Activated CD8-positive, alpha-beta memory T cell treated with anti-CD3 and anti-CD28 coated beads, Interleukin-2, amount 50 U/mL, for 1 hour (primary cell): ENCODE measurements around the gene CS.
"Not testable (repeated sequence)": the region's sequence is repeated elsewhere in the genome, so short reads cannot be mapped to it uniquely, and the experiment has no call there.

ENCODE experiments used
- DNase-seq: peaks from one replicate; pipeline ENCODE4 v3.0.0-alpha.2; 2020; ENCODE audit errors: extremely low read depth

CS gene

GRCh38 chr12:56280849-56281248 is 19.3 kb downstream of the CS start:
- DNase-seq = no peak

GRCh38 chr12:56278905-56279304 is 21.2 kb downstream of the CS start:
- no peak for DNase-seq

- DNase-seq = no peak
Observed at GRCh38 chr12:56274299-56274698, 25.8 kb downstream of the CS start.

GRCh38 chr12:56272468-56272867 is 27.7 kb downstream of the CS start:
- DNase-seq = not testable (repeated sequence)

- DNase-seq = no peak
Observed at GRCh38 chr12:56271031-56271430, 29.1 kb downstream of the CS start.

- DNase-seq = no peak
Observed at GRCh38 chr12:56267443-56268071, 32.6 kb downstream of the CS start.

- DNase-seq = peak; percentile 79
Observed at GRCh38 chr12:56266693-56267442, 33.3 kb downstream of the CS start, which contains the start of gene COQ10A. Gene COQ10A (plus strand): TSS chr12:56266942. CDS start chr12:56267119, 177 bp downstream.

GRCh38 chr12:56266068-56266692 is 34.0 kb downstream of the CS start:
- not testable (repeated sequence) for DNase-seq

- DNase-seq = not testable (repeated sequence)
Observed at GRCh38 chr12:56262955-56263354, 37.2 kb downstream of the CS start.

GRCh38 chr12:56261503-56262232 is 38.5 kb downstream of the CS start:
- DNase-seq = no peak

GRCh38 chr12:56260921-56261320 is 39.2 kb downstream of the CS start:
- DNase-seq = no peak

GRCh38 chr12:56260380-56260779 is 39.8 kb downstream of the CS start:
- DNase-seq = no peak

GRCh38 chr12:56258820-56259183 is 41.3 kb downstream of the CS start:
- no peak for DNase-seq

- DNase-seq = peak; percentile 29
Observed at GRCh38 chr12:56258068-56258819, 41.9 kb downstream of the CS start, which contains the start of gene ANKRD52. Gene ANKRD52 (minus strand): TSS chr12:56258384. CDS start chr12:56258269, 115 bp downstream.

GRCh38 chr12:56257491-56258067 is 42.6 kb downstream of the CS start:
- no peak for DNase-seq

- DNase-seq = no peak
Observed at GRCh38 chr12:56257071-56257470, 43.1 kb downstream of the CS start.

- no peak for DNase-seq
Observed at GRCh38 chr12:56256326-56256960, 43.7 kb downstream of the CS start.

GRCh38 chr12:56255671-56256070 is 44.5 kb downstream of the CS start:
- no peak for DNase-seq

GRCh38 chr12:56253091-56253490 is 47.0 kb downstream of the CS start:
- no peak for DNase-seq

- no peak for DNase-seq
Observed at GRCh38 chr12:56252649-56253048, 47.5 kb downstream of the CS start.

GRCh38 chr12:56248711-56249110 is 51.4 kb downstream of the CS start:
- no peak for DNase-seq
